ENCODE data around the gene FGD6. TPM values are rescaled to one million over a fixed set of nuclear protein-coding genes. Genes with fewer than 3 reads are reported as not detected.
A peak's percentile ranks its signal among the peaks of the same experiment; 100 is the strongest.

Gene FGD6
- total and polyA plus RNA-seq, 9 donors = 4.5 to 18.7 (median 15.2) TPM

- no peak overlapping the region for H3K4me3 ChIP-seq
- no peaks in the 10 kb centered on the region for H3K36me3 ChIP-seq
- peaks cover 7% of the 10 kb centered on the region for H3K4me1 ChIP-seq (ENCODE audit: insufficient read depth)
- no peaks in the 10 kb centered on the region for H3K9me3 ChIP-seq
- no peak overlapping the region for H3K27ac ChIP-seq
- DNase-seq = no peak
- H3K27me3 ChIP-seq = no peaks in the 10 kb centered on the region
- intact Hi-C loops (cut with DNase I) = no loop called here
- TF ChIP-seq POLR2A (IDR thresholded peaks at IDR 0.05) (no peak), EP300 (IDR thresholded peaks at IDR 0.05) (no peak)
- TF ChIP-seq, protein P1, sequence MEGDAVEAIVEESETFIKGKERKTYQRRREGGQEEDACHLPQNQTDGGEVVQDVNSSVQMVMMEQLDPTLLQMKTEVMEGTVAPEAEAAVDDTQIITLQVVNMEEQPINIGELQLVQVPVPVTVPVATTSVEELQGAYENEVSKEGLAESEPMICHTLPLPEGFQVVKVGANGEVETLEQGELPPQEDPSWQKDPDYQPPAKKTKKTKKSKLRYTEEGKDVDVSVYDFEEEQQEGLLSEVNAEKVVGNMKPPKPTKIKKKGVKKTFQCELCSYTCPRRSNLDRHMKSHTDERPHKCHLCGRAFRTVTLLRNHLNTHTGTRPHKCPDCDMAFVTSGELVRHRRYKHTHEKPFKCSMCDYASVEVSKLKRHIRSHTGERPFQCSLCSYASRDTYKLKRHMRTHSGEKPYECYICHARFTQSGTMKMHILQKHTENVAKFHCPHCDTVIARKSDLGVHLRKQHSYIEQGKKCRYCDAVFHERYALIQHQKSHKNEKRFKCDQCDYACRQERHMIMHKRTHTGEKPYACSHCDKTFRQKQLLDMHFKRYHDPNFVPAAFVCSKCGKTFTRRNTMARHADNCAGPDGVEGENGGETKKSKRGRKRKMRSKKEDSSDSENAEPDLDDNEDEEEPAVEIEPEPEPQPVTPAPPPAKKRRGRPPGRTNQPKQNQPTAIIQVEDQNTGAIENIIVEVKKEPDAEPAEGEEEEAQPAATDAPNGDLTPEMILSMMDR (IDR thresholded peaks at IDR 0.05) = no peak
These were observed 25.0 kb downstream of the FGD6 start for GRCh38 chr12:95192271-95192670.

GRCh38 chr12:95191060-95191696, 26.1 kb downstream of the FGD6 start:
- no peak for DNase-seq
- Histone ChIP-seq H3K36me3 (no peaks in the 10 kb centered on the region), H3K9me3 (no peaks in the 10 kb centered on the region), H3K27me3 (no peaks in the 10 kb centered on the region), H3K27ac (no peak overlapping the region), H3K4me1 (ENCODE audit: insufficient read depth) (peaks cover 7% of the 10 kb centered on the region), H3K4me3 (no peak overlapping the region)
- TF ChIP-seq, protein P1 (IDR thresholded peaks at IDR 0.05) = no peak
- TF ChIP-seq POLR2A (IDR thresholded peaks at IDR 0.05) (no peak), EP300 (IDR thresholded peaks at IDR 0.05) (no peak)
- WGBS, 3 donors = 14 to 39% (median 29%) methylated on average over 1 of the region's 1 CpG
- intact Hi-C loops (cut with DNase I) = no loop called here

GRCh38 chr12:95187865-95188415, 29.3 kb downstream of the FGD6 start:
- H3K4me1 ChIP-seq (ENCODE audit: insufficient read depth) = peaks cover 7% of the 10 kb centered on the region
- no peaks in the 10 kb centered on the region for H3K9me3 ChIP-seq
- 67 to 77% (median 72%) methylated on average over 5 of the region's 5 CpGs for WGBS, 3 donors
- H3K36me3 ChIP-seq = no peaks in the 10 kb centered on the region
- H3K4me3 ChIP-seq = no peak overlapping the region
- peak overlapping the region in 1 of 2 donors; percentile 45 for H3K27ac ChIP-seq
- intact Hi-C loops (cut with DNase I) = no loop called here
- no peak for DNase-seq
- no peaks in the 10 kb centered on the region for H3K27me3 ChIP-seq
- TF ChIP-seq, protein P1 (IDR thresholded peaks at IDR 0.05) = no peak
- no peak for TF ChIP-seq EP300 (IDR thresholded peaks at IDR 0.05)

GRCh38 chr12:95185854-95186253, 31.4 kb downstream of the FGD6 start:
- intact Hi-C loops (cut with DNase I) = no loop called here
- H3K27me3 ChIP-seq = no peaks in the 10 kb centered on the region
- H3K9me3 ChIP-seq = no peaks in the 10 kb centered on the region
- TF ChIP-seq EP300 (IDR thresholded peaks at IDR 0.05) = no peak
- TF ChIP-seq, protein P1 (IDR thresholded peaks at IDR 0.05) = no peak
- TF ChIP-seq POLR2A (IDR thresholded peaks at IDR 0.05) = no peak
- H3K4me3 ChIP-seq = no peak overlapping the region
- peaks cover 5% of the 10 kb centered on the region for H3K4me1 ChIP-seq (ENCODE audit: insufficient read depth)
- no peak for DNase-seq
- no peaks in the 10 kb centered on the region for H3K36me3 ChIP-seq
- H3K27ac ChIP-seq = no peak overlapping the region

Measured in ovary (tissue), 9 donors.